H9 (cell line): ENCODE results near the gene KCNAB2. TPM values are rescaled to one million over a fixed set of nuclear protein-coding genes. Genes with fewer than 3 reads are reported as not detected.

Source experiments
- DNase-seq: peaks from one replicate; pipeline ENCODE4 v3.0.0-alpha.2; 2017
- H2AFZ ChIP-seq: one replicate; pipeline ENCODE4 v1.6.1; 2013; ENCODE audit warnings: mild to moderate bottlenecking, low read length, control low read depth, moderate library complexity
- H2AK5ac ChIP-seq: 2 replicates; pipeline ENCODE4 v1.6.1; 2013; ENCODE audit warnings: low read length, control low read depth, mixed read lengths; ENCODE audit not compliant: insufficient read length
- H2BK120ac ChIP-seq: one replicate; pipeline ENCODE4 v1.6.1; 2013; ENCODE audit warnings: low read depth, mild to moderate bottlenecking, low read length, control low read depth, inconsistent platforms; ENCODE audit not compliant: poor library complexity, severe bottlenecking
- H2BK12ac ChIP-seq: 2 replicates; pipeline ENCODE4 v1.6.1; 2013; ENCODE audit warnings: low read length, control low read depth, mixed read lengths, low read depth; ENCODE audit not compliant: insufficient read length
- H2BK15ac ChIP-seq: 2 replicates; pipeline ENCODE4 v1.6.1; 2013; ENCODE audit warnings: low read depth, low read length, control low read depth
- H2BK20ac ChIP-seq: one replicate; pipeline ENCODE4 v1.6.1; 2013; ENCODE audit warnings: low read depth, mild to moderate bottlenecking, low read length, control low read depth, inconsistent platforms; ENCODE audit not compliant: poor library complexity, severe bottlenecking
- H2BK5ac ChIP-seq: 2 replicates; pipeline ENCODE4 v1.6.1; 2013; ENCODE audit warnings: low read length, control low read depth, mixed read lengths; ENCODE audit not compliant: insufficient read length
- H3K14ac ChIP-seq: 2 replicates; pipeline ENCODE4 v1.6.1; 2013; ENCODE audit warnings: low read length, control low read depth; ENCODE audit not compliant: insufficient read depth
- H3K18ac ChIP-seq: 2 replicates; pipeline ENCODE4 v1.6.1; 2013; ENCODE audit warnings: low read depth, mild to moderate bottlenecking, mixed read lengths, low read length, control low read depth; ENCODE audit not compliant: insufficient read length
- H3K23ac ChIP-seq: 2 replicates; pipeline ENCODE4 v1.6.1; 2013; ENCODE audit warnings: low read length, control low read depth, mixed read lengths, low read depth; ENCODE audit not compliant: insufficient read length
- H3K23me2 ChIP-seq: 2 replicates; pipeline ENCODE4 v1.6.1; 2013; ENCODE audit warnings: low read depth, mild to moderate bottlenecking, mixed read lengths, low read length, control low read depth; ENCODE audit not compliant: insufficient read length, poor library complexity, severe bottlenecking
- H3K27ac ChIP-seq: 2 replicates; pipeline ENCODE4 v1.5.1; 2013; ENCODE audit warnings: low read length, control low read depth, mixed read lengths, low read depth; ENCODE audit not compliant: insufficient read length
- H3K27me3 ChIP-seq: 2 replicates; pipeline ENCODE4 v1.6.1; 2013; ENCODE audit warnings: low read length, control low read depth, inconsistent platforms; ENCODE audit not compliant: insufficient read depth
- H3K4ac ChIP-seq: 2 replicates; pipeline ENCODE4 v1.6.1; 2013; ENCODE audit warnings: low read depth, mild to moderate bottlenecking, control low read depth, inconsistent platforms, low read length, moderate library complexity
- H3K4me1 ChIP-seq: 2 replicates; pipeline ENCODE4 v1.6.1; 2013; ENCODE audit warnings: low read length, control low read depth, inconsistent platforms; ENCODE audit not compliant: insufficient read depth
- H3K4me2 ChIP-seq: 2 replicates; pipeline ENCODE4 v1.6.1; 2013; ENCODE audit warnings: low read length, control low read depth, mixed read lengths; ENCODE audit not compliant: insufficient read length, insufficient read depth
- H3K56ac ChIP-seq: 2 replicates; pipeline ENCODE4 v1.6.1; 2013; ENCODE audit warnings: low read depth, mild to moderate bottlenecking, mixed read lengths, low read length, control low read depth; ENCODE audit not compliant: insufficient read length
- H3K79me1 ChIP-seq: 2 replicates; pipeline ENCODE4 v1.6.1; 2013; ENCODE audit warnings: low read depth, mild to moderate bottlenecking, moderate library complexity, low read length, control low read depth, inconsistent platforms; ENCODE audit not compliant: insufficient read depth, poor library complexity, severe bottlenecking
- H3K79me2 ChIP-seq: 2 replicates; pipeline ENCODE4 v1.6.1; 2013; ENCODE audit warnings: low read length, control low read depth, inconsistent platforms; ENCODE audit not compliant: insufficient read depth
- H3K9ac ChIP-seq: 2 replicates; pipeline ENCODE4 v1.6.1; 2013; ENCODE audit warnings: low read length, control low read depth, mixed read lengths; ENCODE audit not compliant: insufficient read length; ENCODE audit errors: extremely low read depth
- H3K9me3 ChIP-seq: one replicate; pipeline ENCODE4 v1.6.1; 2013; ENCODE audit warnings: low read depth, low read length, inconsistent platforms; ENCODE audit not compliant: control insufficient read depth
- H3T11ph ChIP-seq: one replicate; pipeline ENCODE4 v1.6.1; 2013; ENCODE audit warnings: mild to moderate bottlenecking, low read length, control low read depth, inconsistent platforms
- H4K20me1 ChIP-seq: one replicate; pipeline ENCODE4 v1.6.1; 2013; ENCODE audit not compliant: control insufficient read depth, insufficient read length, insufficient read depth
- H4K5ac ChIP-seq: 2 replicates; pipeline ENCODE4 v1.6.1; 2013; ENCODE audit warnings: low read depth, mild to moderate bottlenecking, mixed read lengths, low read length, control low read depth; ENCODE audit not compliant: insufficient read length
- H4K8ac ChIP-seq: replicated peaks from 2 replicates; pipeline ENCODE4 v1.6.1; 2013; ENCODE audit warnings: low read length, control low read depth, mixed read lengths, low read depth; ENCODE audit not compliant: insufficient read length
- H4K91ac ChIP-seq: 2 replicates; pipeline ENCODE4 v1.6.1; 2013; ENCODE audit warnings: low read depth, mild to moderate bottlenecking, moderate library complexity, mixed read lengths, low read length, control low read depth; ENCODE audit not compliant: insufficient read length
- H3K27ac Mint-ChIP-seq, 3 experiments: 2 replicates in 2 of 3; 3 replicates in 1 of 3; pipeline ENCODE4 v1.8.0; 2020 to 2021; ENCODE audit warnings: mixed read lengths in 3 of 3, mild to moderate bottlenecking in 1 of 3, moderate library complexity in 1 of 3
- H3K27me3 Mint-ChIP-seq: 2 replicates; pipeline ENCODE4 v1.8.0; 2021; ENCODE audit warnings: low read depth, mild to moderate bottlenecking, moderate library complexity, mixed read lengths
- H3K36me3 Mint-ChIP-seq, 3 experiments: 2 replicates in 2 of 3; 3 replicates in 1 of 3; pipeline ENCODE4 v1.8.0; 2020 to 2021; ENCODE audit warnings: low read depth in 3 of 3, mixed read lengths in 3 of 3; ENCODE audit not compliant: insufficient read depth in 1 of 3
- H3K4me1 Mint-ChIP-seq, 2 experiments: 2 replicates each; pipeline ENCODE4 v1.8.0; 2020; ENCODE audit warnings: mixed read lengths in 2 of 2
- H3K4me3 Mint-ChIP-seq, 2 experiments: 2 replicates in 1 of 2; 3 replicates in 1 of 2; pipeline ENCODE4 v1.8.0; 2020 to 2021; ENCODE audit warnings: mild to moderate bottlenecking in 2 of 2, mixed read lengths in 2 of 2, moderate library complexity in 1 of 2
- H3K9me3 Mint-ChIP-seq, 2 experiments: 2 replicates in 1 of 2; 3 replicates in 1 of 2; pipeline ENCODE4 v1.8.0; 2020; ENCODE audit warnings: mild to moderate bottlenecking in 2 of 2, mixed read lengths in 2 of 2, moderate library complexity in 1 of 2
- WGBS: extraction: QIAGEN DNeasy Blood & Tissue Kit; methylation state at CpG from one replicate; pipeline ENCODE4 v1.1.7; 2013; ENCODE audit warnings: missing lambda C conversion rate, low lambda C conversion rate, mixed read lengths; ENCODE audit not compliant: insufficient read length; ENCODE audit errors: extremely low coverage; 5-methylcytosine and 5-hydroxymethylcytosine counted together
- total RNA-seq: library from RNA; stranded (reverse); gene quantifications from 2 replicates; pipeline ENCODE4 v1.2.1, GENCODE V29; 2021
- TF ChIP-seq, protein P1 (sequence below): fragments of 200-600 bp; sonication (generic); conservative IDR thresholded peaks from 3 replicates; pipeline ENCODE4 v1.8.0; 2021; ENCODE audit warnings: antibody characterized with exemption, mild to moderate bottlenecking

KCNAB2 gene
- total RNA-seq, 1 experiment from 2014 or later: 8.3 TPM

DNA sequence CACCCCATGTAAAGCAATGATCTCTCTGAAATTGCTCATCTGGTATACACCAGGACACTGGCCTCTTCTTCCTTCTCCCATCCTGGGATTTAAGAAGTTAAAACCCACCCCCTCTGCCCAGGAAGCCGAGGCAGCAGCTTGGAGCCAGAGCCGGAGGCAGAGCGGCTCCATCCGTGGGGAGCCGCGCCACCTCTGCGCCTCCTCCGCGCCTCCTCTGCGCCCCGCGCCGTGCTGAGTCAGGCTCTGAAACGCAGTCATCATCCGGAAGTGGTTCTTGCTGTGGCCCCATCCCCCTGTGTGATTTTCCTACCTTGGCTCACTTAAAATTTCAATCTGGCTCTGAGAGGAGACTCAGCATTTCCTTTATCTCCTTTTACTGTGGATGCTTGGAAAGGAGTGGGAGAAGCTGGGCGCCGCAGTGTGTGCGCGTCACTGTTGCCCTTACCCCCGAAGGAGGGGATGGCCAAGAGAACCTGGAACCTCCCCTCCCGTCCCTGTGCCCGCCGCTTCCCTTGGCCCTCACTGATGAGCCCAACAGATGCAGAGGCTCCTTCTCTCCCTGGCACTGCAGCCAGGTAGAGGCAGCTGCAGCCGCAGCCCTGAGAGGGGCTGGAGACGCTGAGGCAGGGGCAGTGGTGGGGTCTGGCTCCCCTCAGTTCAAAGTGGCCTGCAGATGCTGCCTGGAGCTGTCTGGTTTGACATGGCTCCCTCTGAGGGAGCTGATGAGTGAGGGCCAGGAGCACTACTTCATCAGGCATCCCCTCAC is 38.2 kb upstream of the KCNAB2 start:
- Histone ChIP-seq H2BK5ac (no peak overlapping the region), H3K4me1 (no peaks in the 10 kb centered on the region), H3K27ac (no peak overlapping the region), H3K23me2 (no peaks in the 10 kb centered on the region), H3K27me3 (no peaks in the 10 kb centered on the region), H3K4ac (no peak overlapping the region), H4K20me1 (no peaks in the 10 kb centered on the region), H2BK12ac (no peak overlapping the region), H2BK15ac (no peak overlapping the region), H2BK20ac (no peak overlapping the region), H4K91ac (no peak overlapping the region), H4K5ac (no peak overlapping the region), H3K18ac (no peak overlapping the region), H3K79me1 (no peaks in the 10 kb centered on the region), H2BK120ac (no peak overlapping the region), H3K79me2 (no peaks in the 10 kb centered on the region), H3K56ac (no peak overlapping the region), H3K23ac (no peak overlapping the region), H3K4me2 (no peak overlapping the region), H3T11ph (no peak overlapping the region), H4K8ac (no peak overlapping the region), H2AFZ (no peak overlapping the region), H3K9me3 (no peaks in the 10 kb centered on the region), H3K14ac (no peak overlapping the region; the same call in 1 of the 2 replicates), H3K9ac (no peak overlapping the region), H2AK5ac (no peak overlapping the region)
- Mint-ChIP-seq H3K4me3 (no peak overlapping the region), H3K36me3 (peaks cover 0 to 1% (median 0%) of the 10 kb centered on the region in 3 experiments; a peak in 1 of 7 replicates), H3K27ac (peak overlapping the region in 1 of 3 experiments; percentile 55; a peak in 1 of 7 replicates), H3K9me3 (no peaks in the 10 kb centered on the region), H3K27me3 (peaks cover 31% of the 10 kb centered on the region), H3K4me1 (peaks cover 18 to 30% of the 10 kb centered on the region in 2 experiments)
- DNase-seq: no peak
- TF ChIP-seq, protein P1, sequence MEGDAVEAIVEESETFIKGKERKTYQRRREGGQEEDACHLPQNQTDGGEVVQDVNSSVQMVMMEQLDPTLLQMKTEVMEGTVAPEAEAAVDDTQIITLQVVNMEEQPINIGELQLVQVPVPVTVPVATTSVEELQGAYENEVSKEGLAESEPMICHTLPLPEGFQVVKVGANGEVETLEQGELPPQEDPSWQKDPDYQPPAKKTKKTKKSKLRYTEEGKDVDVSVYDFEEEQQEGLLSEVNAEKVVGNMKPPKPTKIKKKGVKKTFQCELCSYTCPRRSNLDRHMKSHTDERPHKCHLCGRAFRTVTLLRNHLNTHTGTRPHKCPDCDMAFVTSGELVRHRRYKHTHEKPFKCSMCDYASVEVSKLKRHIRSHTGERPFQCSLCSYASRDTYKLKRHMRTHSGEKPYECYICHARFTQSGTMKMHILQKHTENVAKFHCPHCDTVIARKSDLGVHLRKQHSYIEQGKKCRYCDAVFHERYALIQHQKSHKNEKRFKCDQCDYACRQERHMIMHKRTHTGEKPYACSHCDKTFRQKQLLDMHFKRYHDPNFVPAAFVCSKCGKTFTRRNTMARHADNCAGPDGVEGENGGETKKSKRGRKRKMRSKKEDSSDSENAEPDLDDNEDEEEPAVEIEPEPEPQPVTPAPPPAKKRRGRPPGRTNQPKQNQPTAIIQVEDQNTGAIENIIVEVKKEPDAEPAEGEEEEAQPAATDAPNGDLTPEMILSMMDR: no peak
- no CpG with 5 or more reads among the region's 25 CpGs for WGBS
